ENCODE measurements around the gene SLC6A6.

DNA sequence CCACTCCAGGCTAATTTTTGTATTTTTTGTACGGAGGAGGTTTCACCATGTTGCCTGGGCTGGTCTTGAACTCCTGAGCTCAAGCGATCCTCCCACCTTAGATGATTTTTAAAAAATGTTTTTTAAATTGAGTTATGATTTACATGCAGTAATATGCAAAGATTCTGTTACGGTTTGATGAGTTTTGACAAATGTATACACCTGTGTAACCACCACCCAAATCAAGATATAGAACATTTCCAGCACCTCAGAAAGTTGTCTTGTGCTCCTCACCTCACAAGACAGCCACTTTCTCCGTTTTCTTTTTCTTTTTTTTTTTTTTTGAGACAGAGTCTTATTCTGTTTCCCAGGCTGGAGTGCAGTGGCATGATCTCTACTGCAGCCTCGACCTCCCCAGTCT is 4.8 kb downstream of the SLC6A6 start:
- TF ChIP-seq, protein P1, sequence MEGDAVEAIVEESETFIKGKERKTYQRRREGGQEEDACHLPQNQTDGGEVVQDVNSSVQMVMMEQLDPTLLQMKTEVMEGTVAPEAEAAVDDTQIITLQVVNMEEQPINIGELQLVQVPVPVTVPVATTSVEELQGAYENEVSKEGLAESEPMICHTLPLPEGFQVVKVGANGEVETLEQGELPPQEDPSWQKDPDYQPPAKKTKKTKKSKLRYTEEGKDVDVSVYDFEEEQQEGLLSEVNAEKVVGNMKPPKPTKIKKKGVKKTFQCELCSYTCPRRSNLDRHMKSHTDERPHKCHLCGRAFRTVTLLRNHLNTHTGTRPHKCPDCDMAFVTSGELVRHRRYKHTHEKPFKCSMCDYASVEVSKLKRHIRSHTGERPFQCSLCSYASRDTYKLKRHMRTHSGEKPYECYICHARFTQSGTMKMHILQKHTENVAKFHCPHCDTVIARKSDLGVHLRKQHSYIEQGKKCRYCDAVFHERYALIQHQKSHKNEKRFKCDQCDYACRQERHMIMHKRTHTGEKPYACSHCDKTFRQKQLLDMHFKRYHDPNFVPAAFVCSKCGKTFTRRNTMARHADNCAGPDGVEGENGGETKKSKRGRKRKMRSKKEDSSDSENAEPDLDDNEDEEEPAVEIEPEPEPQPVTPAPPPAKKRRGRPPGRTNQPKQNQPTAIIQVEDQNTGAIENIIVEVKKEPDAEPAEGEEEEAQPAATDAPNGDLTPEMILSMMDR (conservative IDR thresholded peaks at IDR 0.05 in 1 of 2, IDR thresholded peaks at IDR 0.05 in 1 of 2; ENCODE audit: low read depth in 1 of 2, low read length in 2 of 2): no peak
- no peak for TF ChIP-seq EZH2 (IDR thresholded peaks at IDR 0.05; ENCODE audit: low read length, missing control alignments)
